Activated CD8-positive, alpha-beta memory T cell treated with anti-CD3 and anti-CD28 coated beads, Interleukin-2, amount 50 U/mL, for 24 hours (primary cell): ENCODE measurements around the gene FBLL1.
"Not testable (repeated sequence)": the region's sequence is repeated elsewhere in the genome, so short reads cannot be mapped to it uniquely, and the experiment has no call there.

Source experiments
- DNase-seq: peaks from one replicate; pipeline ENCODE4 v3.0.0-alpha.2; 2020; ENCODE audit errors: extremely low read depth

FBLL1 gene

DNA sequence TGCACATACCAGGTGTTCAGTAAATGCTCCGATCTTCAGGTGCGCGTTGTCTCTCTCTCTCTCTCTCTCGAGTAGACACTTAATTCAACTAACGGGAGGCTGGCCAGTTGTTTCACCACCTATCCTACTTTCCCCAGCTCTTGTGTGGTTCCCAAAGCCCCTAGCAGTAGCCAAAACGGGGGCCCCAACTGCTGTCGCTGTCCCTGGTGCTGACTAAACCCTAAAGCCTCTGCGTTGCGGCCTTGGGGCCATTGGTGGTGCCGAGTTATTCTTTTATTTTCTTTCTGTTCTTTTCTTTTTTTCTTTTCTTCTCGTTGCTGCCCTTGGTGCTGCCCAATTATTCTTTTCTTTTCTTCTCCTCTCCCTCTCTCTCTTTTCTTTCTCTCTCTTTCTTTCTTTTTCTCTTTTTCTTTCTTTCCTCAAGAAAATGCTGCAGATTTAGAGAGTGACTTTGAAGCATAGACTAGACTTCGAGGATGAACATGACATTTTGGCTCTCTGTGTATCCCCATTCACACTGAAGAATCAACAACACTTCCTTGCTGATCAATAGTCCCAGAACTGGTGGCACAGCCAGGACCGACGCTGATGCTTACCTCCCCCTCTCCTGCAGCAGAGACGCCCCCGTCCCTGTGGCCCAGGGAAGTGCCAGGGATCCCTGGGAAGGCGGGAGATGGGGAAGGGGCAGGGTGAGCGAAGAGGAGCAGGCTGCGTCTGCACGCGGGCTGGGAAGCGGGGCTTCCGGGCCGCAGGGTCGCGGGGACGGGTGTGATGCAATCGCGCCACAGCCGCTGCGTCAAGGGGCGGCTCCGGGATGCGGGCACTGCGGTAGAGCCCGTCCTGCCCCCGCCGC, at the start of gene FBLL1:
TSS of gene FBLL1 (plus strand) at position 785 of the 853 bp plus-strand sequence. CDS start 200 bp downstream, outside the sequence.
- DNase-seq: no peak

DNA sequence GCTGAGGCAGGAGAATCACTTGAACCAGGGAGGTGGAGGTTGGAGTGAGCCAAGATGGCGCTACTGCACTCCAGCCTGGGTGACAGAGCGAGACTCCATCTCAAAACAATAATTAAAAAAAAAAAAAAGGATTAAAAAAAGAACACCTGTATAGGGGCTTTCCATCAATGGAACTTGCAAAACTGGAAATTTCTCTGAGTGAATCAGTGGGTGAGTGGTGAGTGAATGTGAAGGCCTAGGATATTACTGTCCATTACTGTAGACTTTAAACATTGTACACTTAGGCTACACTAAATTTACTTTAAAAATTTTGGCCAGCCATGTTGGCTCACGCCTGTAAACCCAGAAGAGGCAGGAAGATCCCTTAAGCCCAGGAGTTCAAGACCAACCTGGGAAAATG, 48.5 kb upstream of the FBLL1 start:
- DNase-seq: no peak

DNA sequence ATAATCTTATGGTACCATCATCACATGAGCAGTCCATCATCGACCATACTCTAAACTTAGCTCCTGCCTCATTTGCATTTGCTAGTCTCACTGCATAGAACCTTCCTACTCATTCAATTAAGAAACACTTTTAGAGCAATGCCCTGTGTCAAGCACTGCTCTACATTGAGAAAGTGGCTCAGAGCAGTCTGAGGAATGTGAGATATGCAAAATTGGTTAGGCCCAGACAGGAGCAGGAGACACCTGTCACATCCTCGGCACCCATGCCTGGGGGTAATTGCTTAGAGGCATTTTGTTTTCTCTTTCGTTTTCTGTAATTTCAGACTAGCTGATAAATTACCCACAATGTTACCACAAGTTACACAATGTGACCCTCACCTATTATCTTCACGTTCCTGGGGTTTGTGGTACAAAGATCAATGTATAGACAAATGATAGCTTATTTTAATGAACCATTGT, 47.7 kb upstream of the FBLL1 start:
- no peak for DNase-seq

DNA sequence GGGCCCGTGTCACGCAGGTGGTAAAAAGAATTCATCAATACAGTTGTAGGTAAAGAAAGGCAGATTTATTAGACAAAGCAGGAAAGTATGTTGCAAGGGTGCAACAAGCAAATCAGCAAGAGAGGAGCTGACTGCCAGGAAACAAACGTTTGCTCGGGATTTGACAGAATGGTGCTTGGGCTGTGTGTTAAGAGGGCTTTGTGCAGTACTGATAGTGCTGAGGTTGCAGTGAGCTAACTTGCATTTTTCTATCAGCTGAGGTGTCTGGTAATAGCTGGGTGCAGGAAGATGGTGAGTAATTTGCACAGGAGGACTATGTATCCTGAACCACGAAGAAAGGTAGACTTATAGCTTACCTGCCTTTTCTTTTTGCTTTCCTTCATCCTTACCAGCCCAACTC, 46.7 kb upstream of the FBLL1 start:
- DNase-seq: no peak

DNA sequence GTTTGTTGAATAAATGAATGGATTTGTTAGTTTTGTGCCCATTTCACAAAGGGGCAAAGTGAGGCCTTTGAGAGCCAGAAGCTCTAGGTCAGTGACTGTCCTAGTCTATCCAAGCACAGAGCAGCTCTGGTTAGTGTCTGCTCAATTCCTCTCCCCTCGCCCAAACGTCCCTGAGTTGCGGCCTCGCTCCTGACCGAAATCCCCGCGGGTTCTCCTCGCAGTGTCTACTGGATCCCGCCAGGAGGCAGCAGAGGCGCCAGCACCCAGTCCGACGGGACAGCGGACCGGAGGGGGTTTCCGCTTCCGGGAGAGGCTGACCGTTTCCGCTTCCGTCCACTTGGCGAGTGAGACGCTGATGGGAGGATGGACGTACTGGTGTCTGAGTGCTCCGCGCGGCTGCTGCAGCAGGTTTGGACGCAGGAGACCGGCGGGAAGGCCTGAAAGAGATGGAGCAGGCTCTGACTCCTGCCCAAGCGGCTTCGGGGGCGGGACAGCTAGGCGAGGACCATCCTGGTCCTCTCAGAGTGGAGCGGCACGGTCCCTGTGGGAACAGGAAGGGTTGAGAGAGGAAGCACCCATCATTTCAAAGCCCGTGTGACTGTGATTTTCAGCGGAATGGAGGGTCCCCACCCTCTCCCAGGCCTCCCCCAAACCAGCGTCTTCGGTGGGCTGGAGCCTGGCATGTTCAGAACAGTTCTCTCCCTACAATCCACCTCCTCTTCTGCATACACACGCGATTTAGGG, 42.8 kb upstream of the FBLL1 start, which contains the start of gene RARS1:
TSS of gene RARS1 (plus strand) at position 336 of the 744 bp plus-strand sequence. CDS start at position 364, 28 bp downstream.
- DNase-seq: peak; percentile 84

DNA sequence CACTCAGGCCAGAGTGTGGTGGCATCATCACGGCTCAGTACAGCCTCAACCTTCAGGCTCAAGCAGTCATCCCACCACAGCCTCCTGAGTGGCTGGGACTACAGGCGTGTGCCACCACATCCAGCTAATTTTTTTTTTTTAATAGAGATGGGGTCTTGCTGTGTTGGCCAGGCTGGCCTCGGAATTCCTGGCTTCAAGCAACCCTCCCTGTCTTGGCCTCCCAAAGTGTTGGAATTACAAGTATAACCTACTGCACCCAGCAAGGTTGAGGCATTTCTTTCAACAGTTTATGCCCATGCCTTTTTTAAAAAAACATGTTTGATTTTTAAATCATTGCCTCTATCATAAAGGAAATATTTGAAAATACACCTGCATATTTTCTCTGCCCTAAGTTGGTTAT, 40.0 kb upstream of the FBLL1 start:
- no peak for DNase-seq

DNA sequence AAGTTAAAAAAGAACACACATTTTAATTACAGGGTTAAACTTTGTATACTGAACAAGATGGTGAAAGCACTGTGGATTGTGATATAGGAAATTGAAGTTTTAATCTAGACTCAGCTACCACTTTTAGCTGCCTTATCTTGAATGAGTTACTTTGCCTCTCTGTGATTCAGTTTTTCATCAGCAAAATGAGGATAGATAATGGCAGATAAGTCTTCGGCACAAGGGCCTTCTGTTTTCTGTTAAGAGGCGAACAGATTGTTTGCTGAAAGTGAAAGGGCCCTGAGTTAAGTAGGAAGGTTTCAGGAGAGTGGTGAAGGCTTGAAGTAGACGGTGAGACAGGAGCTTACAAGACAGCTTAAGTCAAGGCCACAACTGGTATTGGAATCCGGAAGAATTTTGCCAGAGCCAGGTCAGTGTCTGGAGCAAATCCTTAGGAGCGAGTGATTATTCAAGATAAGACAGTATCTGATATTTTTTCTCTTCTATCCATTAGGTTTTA, 35.0 kb upstream of the FBLL1 start:
- DNase-seq: no peak

DNA sequence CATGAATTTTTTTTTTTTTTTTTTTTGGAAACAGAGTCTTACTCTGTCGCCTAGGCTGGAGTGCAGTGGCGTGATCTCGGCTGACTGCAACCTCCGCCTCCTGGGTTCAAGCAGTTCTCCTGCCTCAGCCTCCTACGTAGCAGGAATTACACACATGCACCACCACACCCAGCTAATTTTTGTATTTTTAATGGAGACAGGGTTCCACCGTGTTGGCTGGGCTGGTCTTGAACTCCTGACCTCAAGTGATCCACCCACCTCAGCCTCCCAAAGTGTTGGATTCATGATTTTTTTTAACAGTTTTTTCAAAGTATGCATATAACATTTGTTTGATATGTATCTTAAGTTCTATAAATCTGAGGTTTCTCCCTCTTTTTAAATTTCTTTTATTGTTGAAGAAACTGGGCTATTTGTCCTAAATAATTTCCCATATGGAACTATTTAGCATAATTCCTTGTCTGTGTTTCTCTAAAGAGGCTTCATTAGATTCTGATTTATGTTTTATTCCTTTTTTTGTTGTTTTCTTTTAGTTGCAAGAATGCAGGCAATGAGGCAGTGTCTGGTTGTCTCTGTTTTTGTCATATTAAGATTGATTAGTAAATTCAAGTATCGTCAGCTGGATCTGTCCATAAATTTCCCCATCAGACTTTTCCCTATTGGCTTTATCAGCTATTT, 26.4 kb upstream of the FBLL1 start:
- DNase-seq: no peak

DNA sequence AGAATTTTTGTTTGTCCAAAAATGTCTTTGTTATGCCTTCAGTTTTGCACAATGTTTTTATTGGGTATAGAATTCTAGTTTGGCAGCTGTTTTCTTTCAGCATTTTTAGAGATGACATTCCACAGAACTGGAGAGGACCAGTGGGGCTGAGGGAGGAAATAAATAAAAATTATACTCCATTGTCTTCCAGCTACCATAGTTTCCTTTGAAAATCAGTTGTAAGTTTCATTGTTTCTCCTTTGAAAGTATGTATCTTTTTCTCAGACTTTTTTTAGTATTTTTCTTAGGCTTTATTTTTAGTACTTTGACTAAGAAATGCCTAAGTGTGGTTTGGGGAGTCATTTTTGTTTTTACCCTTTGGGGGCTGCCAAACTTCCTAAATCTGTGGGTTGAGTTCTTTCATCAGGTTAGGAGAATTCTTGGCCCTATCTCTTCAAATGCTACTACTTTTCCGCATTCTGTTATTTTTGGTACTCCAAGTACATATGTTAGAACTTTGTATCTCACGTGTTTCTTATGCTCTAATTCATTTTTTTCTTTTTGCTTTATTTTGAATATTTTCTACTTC, 15.2 kb upstream of the FBLL1 start:
- no peak for DNase-seq

DNA sequence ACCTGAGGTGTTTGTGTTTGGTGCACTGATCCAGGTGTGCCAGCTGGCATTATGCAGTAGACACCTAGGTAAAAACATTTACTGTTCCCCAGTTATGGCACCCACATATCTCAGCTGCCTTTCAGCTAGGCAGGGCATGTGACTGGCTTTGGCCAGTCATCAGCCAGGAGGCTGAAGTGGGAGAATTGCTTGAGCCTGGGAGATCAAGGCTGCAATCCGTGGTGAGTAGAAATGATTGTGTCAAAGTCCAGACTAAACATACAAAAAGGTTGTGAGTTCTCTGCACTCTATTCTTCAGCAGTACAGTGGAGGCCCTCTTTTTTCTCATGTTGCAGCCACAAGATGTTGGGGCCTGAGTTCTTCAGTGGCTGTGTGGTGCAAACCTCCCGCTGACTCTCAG, 3.2 kb upstream of the FBLL1 start:
- no peak for DNase-seq

DNA sequence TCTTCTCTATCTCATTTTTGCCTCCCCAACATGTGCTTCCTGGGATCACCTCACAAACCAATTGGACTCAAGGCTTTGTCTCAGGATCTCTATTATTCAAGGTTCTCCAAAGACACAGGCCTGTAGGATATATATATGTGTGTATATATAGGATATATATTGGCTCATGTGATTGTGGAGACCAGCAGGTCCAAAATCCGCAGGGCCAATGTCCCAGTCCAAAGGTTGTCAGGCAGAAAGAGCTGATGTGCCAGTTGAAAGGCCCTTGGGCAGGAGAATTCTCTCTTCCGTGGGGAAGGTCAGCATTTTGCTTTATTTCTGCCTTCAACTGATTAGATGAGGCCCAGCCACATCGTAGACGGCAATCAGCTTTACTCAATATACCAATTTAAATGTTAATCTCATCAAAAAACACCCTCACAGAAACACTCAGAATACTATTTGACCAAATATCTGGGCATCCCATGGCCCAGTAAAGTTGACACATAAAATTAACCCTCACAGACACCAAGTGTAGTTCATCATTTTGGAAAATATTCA, 1.3 kb upstream of the FBLL1 start:
- DNase-seq: no peak

DNA sequence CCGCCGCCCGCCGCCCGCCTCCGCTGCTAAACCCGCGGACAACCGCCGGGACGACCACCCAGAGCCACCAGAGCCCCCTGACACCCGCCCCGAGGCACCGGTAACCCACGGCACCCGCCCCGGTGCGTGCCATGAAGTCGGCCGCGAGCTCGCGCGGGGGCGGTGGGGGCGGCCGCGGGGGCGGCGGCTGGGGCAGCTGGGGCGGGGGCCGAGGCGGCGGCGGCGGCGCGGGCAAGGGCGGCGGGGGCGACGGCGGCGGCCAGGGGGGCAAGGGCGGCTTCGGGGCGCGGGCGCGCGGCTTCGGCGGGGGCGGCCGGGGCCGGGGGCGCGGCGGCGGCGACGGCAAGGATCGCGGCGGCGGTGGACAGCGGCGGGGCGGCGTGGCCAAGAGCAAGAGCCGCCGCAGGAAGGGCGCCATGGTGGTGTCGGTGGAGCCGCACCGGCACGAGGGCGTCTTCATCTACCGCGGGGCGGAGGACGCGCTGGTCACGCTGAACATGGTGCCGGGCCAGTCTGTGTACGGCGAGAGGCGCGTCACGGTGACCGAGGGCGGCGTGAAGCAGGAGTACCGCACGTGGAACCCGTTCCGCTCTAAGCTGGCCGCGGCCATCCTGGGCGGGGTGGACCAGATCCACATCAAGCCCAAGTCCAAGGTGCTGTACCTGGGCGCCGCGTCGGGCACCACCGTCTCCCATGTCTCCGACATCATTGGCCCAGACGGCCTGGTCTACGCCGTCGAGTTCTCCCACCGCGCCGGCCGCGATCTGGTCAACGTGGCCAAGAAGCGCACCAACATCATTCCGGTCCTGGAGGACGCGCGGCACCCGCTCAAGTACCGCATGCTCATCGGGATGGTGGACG, 499 bp downstream of the FBLL1 start:
- DNase-seq: no peak

DNA sequence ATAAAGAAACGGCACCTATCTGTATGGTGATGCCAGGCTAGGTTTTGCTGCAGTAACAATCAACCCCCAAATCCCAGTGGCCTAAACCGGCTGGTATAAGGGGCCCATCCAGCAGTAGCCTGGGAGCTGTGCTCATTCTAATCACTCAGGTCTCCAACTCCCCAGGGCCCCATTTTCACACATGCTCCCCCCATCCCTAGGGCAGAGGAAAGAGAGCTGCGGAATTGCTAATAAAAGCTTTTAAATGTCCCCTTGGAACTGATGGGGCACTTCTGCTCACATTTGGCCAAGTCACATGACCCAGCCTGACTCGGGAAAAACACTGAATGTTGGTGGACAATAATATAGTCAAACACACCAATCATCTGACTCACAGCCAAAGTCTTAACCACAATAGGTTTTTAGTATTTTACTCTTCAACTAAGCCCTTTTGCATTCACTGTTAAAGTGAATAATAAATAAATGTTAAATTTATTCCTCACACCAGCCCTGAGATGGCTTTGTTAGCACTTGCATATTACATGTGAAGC, 1.6 kb downstream of the FBLL1 start:
- DNase-seq: no peak

DNA sequence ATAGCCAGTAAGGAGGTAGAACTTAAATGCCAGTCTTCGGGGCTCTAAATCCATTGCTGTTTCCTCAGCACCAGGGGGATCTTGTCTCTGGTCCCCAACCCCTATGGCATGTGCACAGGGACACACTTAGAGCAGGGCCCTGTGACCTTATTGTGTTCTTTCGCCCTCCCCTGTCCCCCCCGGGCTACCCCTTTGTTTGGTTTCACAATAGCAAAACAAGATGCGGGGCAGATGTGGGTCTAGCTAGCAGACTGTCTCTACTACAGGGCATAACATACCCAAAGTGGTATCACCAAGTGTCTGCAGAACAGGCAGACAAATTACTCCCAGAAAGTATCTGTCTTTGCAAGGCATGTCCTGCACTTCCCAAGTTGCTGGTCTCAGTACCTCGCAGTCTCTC, 2.1 kb downstream of the FBLL1 start:
- DNase-seq: no peak

DNA sequence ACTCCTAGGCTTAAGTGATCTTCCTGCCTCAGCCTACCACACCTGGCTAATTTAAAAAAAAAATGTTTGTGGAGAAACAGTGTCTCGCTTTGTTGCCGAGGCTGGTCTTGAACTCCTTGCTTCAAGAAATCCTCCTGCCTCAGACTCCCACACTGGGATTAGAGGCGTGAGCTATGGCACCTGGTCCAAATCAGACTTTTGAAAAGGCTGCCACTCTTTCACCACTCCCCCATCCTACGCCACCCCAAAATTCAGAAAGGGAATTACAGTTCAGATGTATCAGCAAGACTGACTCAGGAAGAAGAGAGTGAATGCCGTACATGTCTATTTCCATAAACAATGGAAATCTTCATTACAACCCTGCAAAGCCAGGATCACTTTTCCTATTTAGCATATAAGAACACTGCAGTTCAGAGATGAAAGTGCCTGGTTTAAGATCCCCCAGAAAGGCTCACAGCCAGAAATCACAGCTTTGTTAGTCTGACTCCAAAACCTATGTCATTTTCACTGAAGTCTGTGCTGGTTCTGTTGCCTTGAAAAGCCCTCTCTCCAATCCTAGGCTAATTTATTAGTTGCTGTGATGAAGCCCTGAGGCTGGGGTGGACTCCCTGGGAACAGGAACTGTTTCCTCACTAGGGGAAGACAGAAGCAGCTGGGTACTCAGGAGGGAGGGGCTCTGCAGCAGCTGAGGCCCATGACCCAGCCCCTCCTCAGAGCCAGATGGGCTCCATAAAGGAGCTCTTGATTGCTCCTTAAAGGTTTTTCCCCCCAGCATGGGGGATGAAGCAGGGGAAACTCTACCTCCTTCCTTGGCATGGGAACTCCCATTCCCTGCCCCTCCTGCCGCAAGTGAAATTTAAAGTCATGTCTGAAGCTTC, 3.1 kb downstream of the FBLL1 start:
- no peak for DNase-seq

DNA sequence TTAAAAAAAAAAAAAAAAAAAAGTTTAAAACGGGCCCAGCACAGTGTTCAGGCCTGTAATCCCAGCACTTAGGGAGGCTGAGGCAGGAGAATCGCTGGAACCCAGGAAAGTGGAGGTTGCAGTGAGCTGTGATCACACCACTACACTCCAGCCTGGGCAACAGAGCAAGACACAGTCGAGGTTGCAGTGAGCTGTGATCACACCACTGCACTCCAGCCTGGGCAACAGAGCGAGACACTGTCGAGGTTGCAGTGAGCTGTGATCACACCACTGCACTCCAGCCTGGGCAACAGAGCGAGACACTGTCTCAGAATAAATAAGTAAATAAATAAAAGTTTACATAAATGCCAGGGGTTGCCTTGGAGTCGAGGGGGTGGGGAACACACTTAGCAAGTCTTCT, 5.2 kb downstream of the FBLL1 start:
- DNase-seq: not testable (repeated sequence)

DNA sequence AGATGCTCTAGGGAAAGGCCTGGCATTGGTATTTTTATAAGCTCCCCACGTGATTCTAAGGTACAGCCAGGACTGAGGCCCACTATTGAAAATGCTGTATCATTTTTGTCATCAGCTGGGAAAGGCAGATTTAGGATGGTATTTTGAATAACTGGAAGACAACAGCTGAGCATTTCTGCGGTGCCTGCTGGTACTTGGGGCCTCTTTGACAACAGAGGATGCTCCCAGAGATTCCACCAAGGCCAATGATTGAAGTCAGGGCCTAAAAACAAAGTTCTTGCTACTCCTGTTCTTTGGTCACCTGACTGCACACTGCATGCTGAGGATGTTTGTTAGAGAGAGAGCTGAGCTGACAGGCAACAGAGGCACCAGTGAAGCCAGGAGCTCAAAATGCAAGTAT, 8.1 kb downstream of the FBLL1 start:
- DNase-seq: no peak

DNA sequence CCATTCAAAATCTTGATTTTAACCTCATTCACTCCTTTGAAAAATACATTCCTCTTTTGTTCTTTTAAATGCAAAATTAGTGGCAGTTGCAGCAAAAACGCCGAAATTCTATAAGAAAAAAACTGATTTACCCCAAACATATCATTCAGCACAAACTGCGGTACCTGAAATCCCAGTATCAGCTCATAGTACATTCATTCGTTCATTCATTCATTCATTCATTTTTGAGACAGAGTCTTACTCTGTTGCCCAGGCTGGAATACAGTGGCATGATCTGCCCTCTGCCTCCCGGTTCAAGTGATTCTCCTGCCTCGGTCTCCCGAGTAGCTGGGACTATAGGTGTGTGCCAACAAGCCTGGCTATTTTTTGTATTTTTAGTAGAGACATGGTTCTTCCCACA, 20.4 kb downstream of the FBLL1 start:
- DNase-seq: no peak

DNA sequence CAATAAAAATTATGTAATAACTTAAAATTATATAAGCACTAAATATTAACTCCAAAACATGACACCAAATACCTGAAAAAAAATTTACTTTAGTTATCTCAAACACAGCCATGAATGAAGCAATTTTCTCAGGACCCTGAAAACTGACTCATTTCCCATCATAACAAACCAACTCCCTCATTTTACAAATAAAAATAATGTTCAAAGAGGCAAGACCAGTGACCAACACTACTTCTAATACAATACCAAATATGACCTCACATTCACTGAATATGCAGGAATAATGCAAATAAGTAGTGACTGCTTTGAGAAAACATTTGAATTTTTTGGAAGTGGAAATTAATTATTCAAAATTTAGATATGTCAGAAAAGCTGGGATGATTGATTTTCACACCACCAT, 21.6 kb downstream of the FBLL1 start:
- no peak for DNase-seq
